Medulla oblongata (tissue), 1 donor: Measurements from ENCODE around the gene ARPC1A.

Experiments used
- DNase-seq: peaks from one replicate; pipeline ENCODE4 v3.0.0-alpha.2; 2015; ENCODE audit errors: extremely low spot score

Gene ARPC1A

GRCh38 chr7:99408379-99409191, 82.9 kb downstream of the ARPC1A start, which contains the start of the genes BUD31 and PDAP1:
BUD31 (plus strand) TSS chr7:99408969; CDS start chr7:99411093, 2,124 bp downstream.
PDAP1 (minus strand) TSS chr7:99408597; CDS start chr7:99408548, 49 bp downstream.
- peak; percentile 96 for DNase-seq

GRCh38 chr7:99409192-99409572, 83.5 kb downstream of the ARPC1A start:
- peak; percentile 17 for DNase-seq

GRCh38 chr7:99409806-99410205, 84.1 kb downstream of the ARPC1A start:
- no peak for DNase-seq

- no peak for DNase-seq
Measured at GRCh38 chr7:99410635-99411034, 84.9 kb downstream of the ARPC1A start.

GRCh38 chr7:99415513-99416127, 89.9 kb downstream of the ARPC1A start:
- peak; percentile 35 for DNase-seq
